ENCODE results near the gene TCF23. TPM values are rescaled to one million over a fixed set of nuclear protein-coding genes. Genes with fewer than 3 reads are reported as not detected.
"Not testable (repeated sequence)": the region's sequence is repeated elsewhere in the genome, so short reads cannot be mapped to it uniquely, and the experiment has no call there.

TCF23 gene
- total and polyA plus RNA-seq, 2 of the 8 experiments (the other 6 are each of a cell fraction or from before 2014, with no cell fraction given): 0.02 TPM; not detected in 1

GRCh38 chr2:27109083-27109482 lies 39.7 kb upstream of the TCF23 start (continued):
- no peak for TF ChIP-seq RBBP5 (IDR thresholded peaks at IDR 0.05; ENCODE audit: borderline replicate concordance, low read depth, low read length)
- TF ChIP-seq ATF3 (IDR thresholded peaks at IDR 0.05; ENCODE audit: insufficient read depth, low read depth, low read length): no peak
- TF ChIP-seq CTCF (IDR thresholded peaks at IDR 0.05; ENCODE audit: control extremely low read depth in 1 of 3, insufficient read depth in 1 of 3, low read depth in 1 of 3, low read length in 3 of 3): no peak

- H2AFZ ChIP-seq (ENCODE audit: low read length); H2BK5ac ChIP-seq (ENCODE audit: low read depth, low read length); H2AK5ac ChIP-seq (ENCODE audit: low read depth, low read length); H3K23me2 ChIP-seq (ENCODE audit: low read depth, low read length); H2BK15ac ChIP-seq (ENCODE audit: low read length); H3K9ac ChIP-seq (replicated peaks in 1 of 4; ENCODE audit: extremely low read depth in 1 of 4, low read depth in 3 of 4, low read length in 3 of 4); H4K91ac ChIP-seq (replicated peaks; ENCODE audit: insufficient read length, low read length); H3K4me3 ChIP-seq (ENCODE audit: extremely low read depth in 1 of 4, insufficient read depth in 2 of 4, low read depth in 3 of 4, low read length in 4 of 4); H3K4ac ChIP-seq (replicated peaks; ENCODE audit: insufficient read length, low read depth, low read length); H4K8ac ChIP-seq (ENCODE audit: extremely low read depth, insufficient read depth, low read length); FAIRE-seq; H3K4me2 ChIP-seq (ENCODE audit: insufficient read depth in 1 of 2, low read depth in 2 of 2, low read length in 2 of 2); H3K9me3 ChIP-seq (ENCODE audit: insufficient read depth in 2 of 2, low read depth in 1 of 2, low read length in 1 of 2); H2BK12ac ChIP-seq (ENCODE audit: low read depth, low read length); H3K27ac ChIP-seq (ENCODE audit: low read depth, low read length); H3K23ac ChIP-seq (ENCODE audit: insufficient read length); H3K56ac ChIP-seq (replicated peaks; ENCODE audit: insufficient read length, low read depth, low read length); H2BK20ac ChIP-seq (ENCODE audit: low read length); H3K36me3 ChIP-seq (ENCODE audit: control insufficient read depth in 2 of 4, insufficient read depth in 4 of 4, low read length in 3 of 4); H3K79me1 ChIP-seq (ENCODE audit: low read depth, low read length); H3K18ac ChIP-seq (ENCODE audit: extremely low read depth, low read length); H3K79me2 ChIP-seq (ENCODE audit: control insufficient read depth in 1 of 2, insufficient read depth in 2 of 2, low read length in 2 of 2); DNase-seq (ENCODE audit: low read depth in 1 of 2, low spot score in 2 of 2); H3K27me3 ChIP-seq (replicated peaks in 1 of 4; ENCODE audit: control insufficient read depth in 3 of 4, extremely low read depth in 1 of 4, insufficient read depth in 3 of 4, low read length in 3 of 4); H3K4me1 ChIP-seq (replicated peaks in 1 of 4; ENCODE audit: control insufficient read depth in 3 of 4, insufficient read depth in 4 of 4, low read length in 3 of 4); H3K14ac ChIP-seq (ENCODE audit: insufficient read length); H4K5ac ChIP-seq (ENCODE audit: insufficient read length, low read depth, low read length); H4K20me1 ChIP-seq (replicated peaks in 1 of 2; ENCODE audit: control insufficient read depth in 1 of 2, insufficient read depth in 2 of 2, low read length in 2 of 2); H2BK120ac ChIP-seq (replicated peaks; ENCODE audit: low read depth, low read length): not testable (repeated sequence)
- ChIA-PET POLR2A (ENCODE audit: partially characterized antibody) (interaction anchor here (0.8 to 1.3 kb wide), 7 partner anchors 9 to 197 kb away, joined by 3 to 5 read pairs (median 3); partner anchors contain the start of genes ABHD1 and UCN), CTCF (ENCODE audit: partially characterized antibody) (interaction anchor here (0.9 to 9.5 kb wide), 8 partner anchors 11 to 81 kb away, joined by 3 to 120 read pairs (median 4); no protein-coding TSS in a partner anchor)
- 94% methylated on average over 24 of the region's 24 CpGs; no CpG with 5 or more reads in 1 of the 2 experiments for WGBS, 2 experiments (ENCODE audit: extremely low coverage in 1 of 2, insufficient coverage in 1 of 2, insufficient read length in 1 of 2, insufficient replicate concordance in 2 of 2, low coverage in 1 of 2, low lambda C conversion rate in 2 of 2, missing lambda C conversion rate in 1 of 2)
These were observed 38.0 kb upstream of the TCF23 start for GRCh38 chr2:27110603-27111352.
